GM12865 (cell line): ENCODE measurements around the gene AQP12A.

Source experiments
- DNase-seq: peaks from one replicate; pipeline ENCODE4 v3.0.0; 2010; ENCODE audit warnings: low read depth
- H3K4me3 ChIP-seq: 2 replicates; pipeline ENCODE4 v1.5.1; 2011; ENCODE audit warnings: mild to moderate bottlenecking, low read depth, low read length, control low read depth
- TF ChIP-seq, protein P1 (sequence below): IDR thresholded peaks from 2 replicates; pipeline ENCODE4 v1.5.1; 2011; ENCODE audit warnings: low read length, control low read depth, low read depth, inconsistent platforms; ENCODE audit not compliant: insufficient read depth; ENCODE audit errors: missing control alignments

The AQP12A gene

DNA sequence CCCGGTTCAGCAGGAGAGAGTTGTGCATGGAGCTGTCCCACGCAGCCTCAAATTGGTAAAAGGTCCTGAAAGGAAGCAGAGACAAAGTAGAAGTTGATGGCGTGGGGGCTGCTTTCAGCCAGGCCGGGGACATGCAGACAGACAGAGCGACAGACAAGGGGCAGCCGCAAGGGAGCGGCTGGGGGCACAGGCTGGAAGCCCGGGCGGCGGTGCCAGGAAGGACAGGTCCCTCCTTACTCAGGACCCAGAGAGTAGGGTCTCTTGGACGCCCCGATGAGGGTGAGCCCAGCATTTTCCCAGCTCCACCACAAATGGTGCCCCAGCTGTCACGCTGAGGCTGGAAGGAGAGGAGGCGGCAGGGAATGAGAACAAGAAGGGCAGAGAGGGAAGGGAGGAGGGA, 35.2 kb downstream of the AQP12A start:
- DNase-seq = no peak
- no peak overlapping the region for H3K4me3 ChIP-seq

DNA sequence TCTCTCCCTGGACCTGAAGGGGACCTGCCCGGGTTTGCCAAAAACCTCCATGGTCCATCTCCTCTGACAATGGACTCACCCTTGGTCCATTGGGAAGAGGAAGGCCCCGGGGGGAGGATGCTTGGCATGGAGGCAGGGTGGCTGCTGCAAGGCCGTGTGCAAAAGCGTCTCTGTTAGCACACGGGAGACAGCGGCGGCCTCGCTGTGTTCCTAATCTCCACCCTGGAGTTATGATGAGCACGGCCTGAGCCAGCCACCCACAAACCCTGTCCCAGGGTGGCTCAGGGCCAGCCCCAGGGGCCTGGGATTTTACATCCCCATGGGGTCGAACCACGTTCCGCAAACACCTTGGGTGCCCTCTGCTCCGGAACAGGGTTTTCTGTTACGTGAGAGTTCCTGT, 35.8 kb downstream of the AQP12A start:
- DNase-seq = no peak
- no peak overlapping the region for H3K4me3 ChIP-seq
- TF ChIP-seq, protein P1, sequence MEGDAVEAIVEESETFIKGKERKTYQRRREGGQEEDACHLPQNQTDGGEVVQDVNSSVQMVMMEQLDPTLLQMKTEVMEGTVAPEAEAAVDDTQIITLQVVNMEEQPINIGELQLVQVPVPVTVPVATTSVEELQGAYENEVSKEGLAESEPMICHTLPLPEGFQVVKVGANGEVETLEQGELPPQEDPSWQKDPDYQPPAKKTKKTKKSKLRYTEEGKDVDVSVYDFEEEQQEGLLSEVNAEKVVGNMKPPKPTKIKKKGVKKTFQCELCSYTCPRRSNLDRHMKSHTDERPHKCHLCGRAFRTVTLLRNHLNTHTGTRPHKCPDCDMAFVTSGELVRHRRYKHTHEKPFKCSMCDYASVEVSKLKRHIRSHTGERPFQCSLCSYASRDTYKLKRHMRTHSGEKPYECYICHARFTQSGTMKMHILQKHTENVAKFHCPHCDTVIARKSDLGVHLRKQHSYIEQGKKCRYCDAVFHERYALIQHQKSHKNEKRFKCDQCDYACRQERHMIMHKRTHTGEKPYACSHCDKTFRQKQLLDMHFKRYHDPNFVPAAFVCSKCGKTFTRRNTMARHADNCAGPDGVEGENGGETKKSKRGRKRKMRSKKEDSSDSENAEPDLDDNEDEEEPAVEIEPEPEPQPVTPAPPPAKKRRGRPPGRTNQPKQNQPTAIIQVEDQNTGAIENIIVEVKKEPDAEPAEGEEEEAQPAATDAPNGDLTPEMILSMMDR = no peak

More for the DNA sequence above, 35.2 kb downstream of the AQP12A start:
- TF ChIP-seq, protein P1 = no peak

DNA sequence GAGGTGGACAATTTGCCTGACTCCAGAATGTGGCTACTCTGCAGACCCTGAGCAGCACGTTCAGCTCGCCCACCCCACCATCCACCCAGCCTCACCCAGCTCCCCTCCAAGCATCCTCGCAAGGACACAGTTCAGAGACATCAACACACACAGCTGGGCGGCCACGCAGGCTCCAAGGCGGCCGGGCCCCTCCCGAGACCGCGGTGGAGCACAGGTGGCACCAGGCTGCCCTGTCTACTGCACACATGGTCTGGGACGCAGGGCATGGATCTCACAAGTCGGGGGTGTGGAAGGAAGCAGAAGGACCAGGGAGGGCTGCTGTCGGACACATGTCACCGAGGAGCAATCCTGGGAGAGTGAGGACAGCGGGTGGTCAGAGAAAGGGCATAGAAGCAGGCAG, 36.2 kb downstream of the AQP12A start:
- no peak for DNase-seq
- TF ChIP-seq, protein P1 = no peak
- no peak overlapping the region for H3K4me3 ChIP-seq

DNA sequence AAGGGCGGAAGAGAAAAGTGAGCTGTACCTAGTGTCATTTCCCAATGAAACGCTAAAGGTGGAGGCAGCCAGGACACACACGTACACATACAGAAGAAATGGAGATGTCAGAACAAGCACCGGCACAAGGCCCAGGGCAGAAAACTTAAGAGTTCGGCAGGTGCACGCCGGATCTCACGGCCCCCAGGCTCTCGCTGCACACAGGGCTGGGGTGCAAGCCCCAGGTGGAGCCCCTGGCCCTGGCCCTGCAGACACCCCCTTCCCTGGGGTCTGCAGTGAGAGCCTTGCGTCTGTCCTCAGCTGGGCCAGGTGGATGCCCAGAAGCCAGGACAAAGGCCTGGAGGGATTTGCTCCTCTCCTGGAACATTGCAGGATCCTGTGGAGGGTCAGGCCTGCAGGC, 36.7 kb downstream of the AQP12A start:
- no peak for DNase-seq
- H3K4me3 ChIP-seq = no peak overlapping the region
- TF ChIP-seq, protein P1 = no peak

DNA sequence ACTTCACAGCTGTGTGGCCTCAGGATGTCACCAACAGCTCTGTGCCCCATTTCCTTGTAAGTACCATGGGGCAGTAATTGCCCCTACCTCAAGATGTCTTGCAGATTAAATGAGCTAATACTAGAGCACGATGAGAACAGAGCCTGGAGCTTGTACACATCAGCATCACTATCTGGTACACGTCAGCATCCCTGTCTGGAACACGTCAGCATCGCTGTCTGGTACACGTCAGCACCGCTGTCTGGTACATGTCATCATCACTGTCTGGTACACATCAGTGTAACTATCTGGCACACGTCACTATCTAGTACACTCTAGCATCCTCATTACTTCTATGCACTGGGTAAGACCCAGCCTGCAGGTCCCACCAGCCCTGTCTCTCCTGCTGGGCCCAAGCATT, 37.2 kb downstream of the AQP12A start:
- no peak for DNase-seq
- TF ChIP-seq, protein P1 = no peak

DNA sequence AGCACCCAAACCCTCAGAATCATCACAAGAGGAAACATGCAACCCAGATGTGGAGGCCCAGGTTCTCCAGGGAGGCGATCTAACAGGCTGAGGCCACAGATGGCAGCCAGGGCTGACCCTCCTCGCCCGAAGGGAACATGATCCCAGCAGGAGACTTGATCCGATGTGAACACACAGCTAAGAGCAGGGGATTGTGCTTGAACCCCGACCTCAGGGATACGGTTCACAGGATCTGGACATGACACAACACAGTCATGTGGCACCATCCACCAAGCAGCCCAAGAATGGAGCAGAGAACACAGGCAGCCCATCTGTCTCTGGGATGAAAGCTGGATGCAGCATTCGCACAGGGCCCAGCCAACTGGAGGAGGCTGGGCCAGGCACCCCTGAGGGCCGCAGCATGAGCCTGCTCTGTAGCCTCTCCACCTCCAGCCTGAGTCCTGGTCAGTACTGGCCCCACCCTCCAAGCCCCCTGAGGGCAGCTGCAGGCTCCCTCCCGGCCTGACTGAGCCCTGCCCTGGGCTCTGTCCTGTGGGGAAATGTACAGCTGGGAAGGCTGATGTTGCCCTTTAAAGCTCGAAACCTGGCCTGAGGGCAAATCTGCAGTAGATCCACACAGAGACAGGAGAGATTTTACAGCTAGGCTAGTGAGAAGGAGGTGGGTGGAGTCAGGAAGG, 39.0 kb downstream of the AQP12A start:
- TF ChIP-seq, protein P1 = no peak
- no peak for DNase-seq
- no peak overlapping the region for H3K4me3 ChIP-seq

More for the DNA sequence above, 37.2 kb downstream of the AQP12A start:
- no peak overlapping the region for H3K4me3 ChIP-seq

DNA sequence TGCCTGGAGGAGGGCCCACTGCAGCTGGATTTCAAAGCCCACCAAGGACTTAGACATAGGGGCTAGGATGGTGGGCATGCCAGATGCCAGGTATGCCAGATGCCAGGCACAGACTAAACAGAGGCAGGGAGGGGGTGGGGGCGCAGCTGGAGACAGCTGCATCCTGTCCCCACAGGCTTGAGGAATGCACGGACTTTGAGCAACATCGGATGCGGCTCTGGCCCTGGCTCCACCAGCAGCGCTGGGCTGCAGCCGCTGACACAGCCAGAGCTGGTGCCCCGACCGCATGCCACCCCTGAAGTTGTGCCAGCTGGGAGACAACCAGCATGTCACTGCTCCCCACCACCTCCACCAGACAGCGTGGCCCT, 39.5 kb downstream of the AQP12A start:
- DNase-seq = no peak

More for the DNA sequence above, 39.5 kb downstream of the AQP12A start:
- TF ChIP-seq, protein P1 = no peak
- no peak overlapping the region for H3K4me3 ChIP-seq
